Neuronal stem cell (in vitro differentiated cells): ENCODE measurements around the gene TFAP2D.

Experiments used
- DNase-seq: peaks from one replicate; pipeline ENCODE4 v3.0.0-alpha.2; 2013; ENCODE audit warnings: low spot score
- H2AFZ ChIP-seq: one replicate; pipeline ENCODE4 v1.6.1; 2013; ENCODE audit warnings: mild to moderate bottlenecking, low read length, inconsistent platforms
- H2AK5ac ChIP-seq: 2 replicates; pipeline ENCODE4 v1.6.1; 2013; ENCODE audit warnings: low read depth, mild to moderate bottlenecking, inconsistent platforms, low read length, moderate library complexity, mixed read lengths
- H2BK120ac ChIP-seq: 2 replicates; pipeline ENCODE4 v1.6.1; 2013; ENCODE audit warnings: low read depth, mild to moderate bottlenecking, inconsistent platforms, low read length, moderate library complexity, mixed read lengths
- H2BK12ac ChIP-seq: one replicate; pipeline ENCODE4 v1.6.1; 2013; ENCODE audit warnings: low read length, inconsistent platforms
- H2BK15ac ChIP-seq: 2 replicates; pipeline ENCODE4 v1.6.1; 2013; ENCODE audit warnings: mild to moderate bottlenecking, low read length, inconsistent platforms, mixed read lengths
- H2BK5ac ChIP-seq: one replicate; pipeline ENCODE4 v1.6.1; 2013; ENCODE audit warnings: inconsistent platforms, mild to moderate bottlenecking, low read length, moderate library complexity
- H3K14ac ChIP-seq: one replicate; pipeline ENCODE4 v1.6.1; 2013; ENCODE audit warnings: low read length, inconsistent platforms
- H3K18ac ChIP-seq: 2 replicates; pipeline ENCODE4 v1.6.1; 2013; ENCODE audit warnings: low read length, inconsistent platforms
- H3K23ac ChIP-seq: 2 replicates; pipeline ENCODE4 v1.6.1; 2013; ENCODE audit warnings: low read depth, mild to moderate bottlenecking, mixed read lengths, low read length, inconsistent platforms; ENCODE audit not compliant: poor library complexity
- H3K27ac ChIP-seq: replicated peaks from 3 replicates; pipeline ENCODE4 v1.5.1; 2013; ENCODE audit warnings: low read length, inconsistent platforms
- H3K27me3 ChIP-seq, 3 experiments: 2 replicates each; pipeline ENCODE4 v1.6.1; 2013; ENCODE audit warnings: low read length in 3 of 3, mild to moderate bottlenecking in 2 of 3, inconsistent platforms in 1 of 3, low read depth in 1 of 3, mixed read lengths in 1 of 3, moderate library complexity in 1 of 3; ENCODE audit not compliant: control insufficient read depth in 3 of 3, insufficient read depth in 3 of 3
- H3K36me3 ChIP-seq, 2 donors: replicated peaks in 1 of 2; 2 replicates each; pipeline ENCODE4 v1.6.1; 2013; ENCODE audit warnings: low read length in 2 of 2; ENCODE audit not compliant: control insufficient read depth in 2 of 2, insufficient read depth in 2 of 2
- H3K4ac ChIP-seq: 2 replicates; pipeline ENCODE4 v1.6.1; 2013; ENCODE audit warnings: inconsistent platforms, mild to moderate bottlenecking, low read length, moderate library complexity
- H3K4me1 ChIP-seq, 2 donors: 1 replicate in 1 of 2; 2 replicates in 1 of 2; pipeline ENCODE4 v1.6.1; 2013; ENCODE audit warnings: low read length in 2 of 2, low read depth in 1 of 2; ENCODE audit not compliant: control insufficient read depth in 2 of 2, insufficient read depth in 1 of 2
- H3K4me2 ChIP-seq: one replicate; pipeline ENCODE4 v1.6.1; 2013; ENCODE audit warnings: mild to moderate bottlenecking, low read length, inconsistent platforms; ENCODE audit not compliant: insufficient read depth, poor library complexity, severe bottlenecking
- H3K4me3 ChIP-seq, 2 donors: 2 replicates each; pipeline ENCODE4 v1.5.1; 2013; ENCODE audit warnings: low read length in 2 of 2, mild to moderate bottlenecking in 2 of 2, inconsistent platforms in 1 of 2, moderate library complexity in 1 of 2
- H3K79me1 ChIP-seq: one replicate; pipeline ENCODE4 v1.6.1; 2013; ENCODE audit warnings: low read depth, mild to moderate bottlenecking, inconsistent platforms, low read length, moderate library complexity
- H3K9ac ChIP-seq: one replicate; pipeline ENCODE4 v1.6.1; 2013; ENCODE audit warnings: mild to moderate bottlenecking, low read depth, low read length, inconsistent platforms; ENCODE audit not compliant: poor library complexity
- H3K9me3 ChIP-seq, 2 donors: replicated peaks in 1 of 2; 2 replicates each; pipeline versions ENCODE3 to v1.6.1; 2013; ENCODE audit warnings: low read length in 2 of 2, mild to moderate bottlenecking in 2 of 2, inconsistent platforms in 1 of 2, low read depth in 1 of 2, mixed read lengths in 1 of 2, moderate library complexity in 1 of 2; ENCODE audit not compliant: control insufficient read depth in 2 of 2, insufficient read depth in 1 of 2
- H4K8ac ChIP-seq: one replicate; pipeline ENCODE4 v1.6.1; 2013; ENCODE audit warnings: low read depth, mild to moderate bottlenecking, inconsistent platforms, low read length, moderate library complexity
- H4K91ac ChIP-seq: one replicate; pipeline ENCODE4 v1.6.1; 2013; ENCODE audit warnings: low read length, low read depth, mild to moderate bottlenecking, inconsistent platforms; ENCODE audit not compliant: poor library complexity
- WGBS, 2 donors: extraction: QIAGEN DNeasy Blood & Tissue Kit; methylation state at CpG; one replicate each; pipeline ENCODE4 v1.1.7; 2013; ENCODE audit warnings: missing lambda C conversion rate in 2 of 2, mixed read lengths in 1 of 2; ENCODE audit not compliant: insufficient read length in 2 of 2, insufficient replicate concordance in 1 of 2; ENCODE audit errors: extremely low coverage in 2 of 2; 5-methylcytosine and 5-hydroxymethylcytosine counted together

The TFAP2D gene

DNA sequence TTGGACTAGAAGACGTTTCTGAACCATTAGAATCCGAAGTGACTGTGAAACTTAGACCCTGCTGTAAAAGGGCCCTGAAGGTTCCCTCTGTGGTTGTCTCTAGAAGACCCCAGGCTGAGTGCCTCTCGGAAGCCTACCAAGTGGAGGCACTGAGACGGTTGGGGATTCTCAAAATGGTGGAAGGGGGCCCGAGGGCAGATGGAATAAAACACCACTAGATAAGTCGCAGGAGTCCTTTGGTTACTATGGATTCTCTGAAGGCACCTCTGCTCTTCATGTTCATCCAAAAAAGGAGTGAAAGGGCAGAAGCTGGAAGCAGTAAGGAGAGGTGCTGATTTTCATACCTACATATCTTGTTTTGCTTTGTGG lies 4.0 kb upstream of the TFAP2D start:
- no peak overlapping the region for H3K4me3 ChIP-seq
- no peak for DNase-seq

DNA sequence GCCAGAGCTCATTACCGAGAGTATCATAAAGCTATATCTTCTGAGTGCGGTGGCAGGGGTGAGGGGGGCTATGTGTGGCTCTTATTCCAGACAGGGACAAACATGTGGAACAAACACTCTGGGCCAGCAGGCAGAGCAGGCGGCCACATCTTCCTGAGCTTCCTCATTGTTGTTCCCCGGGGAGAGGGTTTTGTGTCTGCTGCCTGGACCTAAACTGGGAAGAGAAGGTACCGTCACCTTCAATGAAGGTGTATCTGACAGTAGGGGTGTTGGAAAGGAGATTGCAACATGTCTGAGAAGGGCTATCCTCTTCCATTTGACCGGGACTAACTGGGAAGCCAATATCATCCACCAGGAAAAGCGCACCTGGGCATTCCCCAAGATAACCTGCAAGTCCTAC lies 1.6 kb upstream of the TFAP2D start:
- H2BK5ac ChIP-seq = no peak overlapping the region
- no peak overlapping the region for H2AK5ac ChIP-seq
- no peak overlapping the region for H3K4me2 ChIP-seq
- peaks cover 0 to 16% of the 10 kb centered on the region in 2 donors for H3K4me1 ChIP-seq
- H3K36me3 ChIP-seq = no peaks in the 10 kb centered on the region
- H3K27me3 ChIP-seq = peaks cover 28 to 95% (median 85%) of the 10 kb centered on the region in 3 experiments
- no peak overlapping the region for H3K14ac ChIP-seq
- H3K9me3 ChIP-seq = no peaks in the 10 kb centered on the region
- no peak overlapping the region for H3K27ac ChIP-seq
- no CpG with 5 or more reads among the region's 7 CpGs for WGBS, 2 donors
- no peak overlapping the region for H2BK15ac ChIP-seq
- H2BK12ac ChIP-seq = no peak overlapping the region
- no peak overlapping the region for H3K4me3 ChIP-seq
- no peak overlapping the region for H3K9ac ChIP-seq
- H3K4ac ChIP-seq = no peak overlapping the region
- no peak for DNase-seq
- H4K8ac ChIP-seq = no peak overlapping the region
- no peak overlapping the region for H4K91ac ChIP-seq
- no peak overlapping the region for H3K18ac ChIP-seq
- H3K23ac ChIP-seq = no peak overlapping the region
- no peaks in the 10 kb centered on the region for H3K79me1 ChIP-seq
- no peak overlapping the region for H2BK120ac ChIP-seq
- H2AFZ ChIP-seq = no peak overlapping the region

More for the DNA sequence above, 4.0 kb upstream of the TFAP2D start:
- no peak overlapping the region for H3K14ac ChIP-seq
- H2AFZ ChIP-seq = no peak overlapping the region
- H3K18ac ChIP-seq = no peak overlapping the region
- H3K79me1 ChIP-seq = no peaks in the 10 kb centered on the region
- peaks cover 0 to 1% of the 10 kb centered on the region in 2 donors for H3K9me3 ChIP-seq
- H4K8ac ChIP-seq = no peak overlapping the region
- H2BK5ac ChIP-seq = no peak overlapping the region
- no peak overlapping the region for H3K4ac ChIP-seq
- peaks cover 0 to 11% of the 10 kb centered on the region in 2 donors for H3K4me1 ChIP-seq
- no CpG with 5 or more reads among the region's 6 CpGs for WGBS, 2 donors
- H2AK5ac ChIP-seq = no peak overlapping the region
- H3K27ac ChIP-seq = no peak overlapping the region
- no peak overlapping the region for H3K23ac ChIP-seq
- H3K36me3 ChIP-seq = no peaks in the 10 kb centered on the region
- H2BK120ac ChIP-seq = no peak overlapping the region
- no peak overlapping the region for H4K91ac ChIP-seq
- H3K27me3 ChIP-seq = peaks cover 22 to 88% (median 75%) of the 10 kb centered on the region in 3 experiments
- no peak overlapping the region for H2BK15ac ChIP-seq
- H2BK12ac ChIP-seq = no peak overlapping the region
- H3K9ac ChIP-seq = no peak overlapping the region
- no peak overlapping the region for H3K4me2 ChIP-seq

DNA sequence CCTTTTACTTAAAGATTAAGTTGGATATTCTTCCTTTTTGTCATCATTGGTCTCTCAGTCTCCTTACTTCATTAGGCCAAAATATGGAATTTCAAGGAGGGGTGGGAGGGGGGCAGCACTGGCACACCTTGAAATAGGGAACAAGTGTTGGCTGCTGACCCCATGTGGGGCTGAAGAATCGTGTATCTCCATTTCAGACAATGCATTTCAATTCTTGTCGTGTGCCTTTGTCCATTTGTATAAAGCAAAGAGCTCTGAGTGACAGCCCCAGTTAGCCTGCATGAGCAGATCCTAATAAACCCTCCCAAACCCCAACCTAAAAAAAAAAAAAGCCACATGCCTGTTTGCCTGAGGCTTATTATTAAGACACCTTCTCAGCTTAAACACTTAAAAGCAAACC lies 1.0 kb upstream of the TFAP2D start:
- Histone ChIP-seq H3K14ac (no peak overlapping the region), H2AK5ac (no peak overlapping the region), H3K79me1 (no peaks in the 10 kb centered on the region), H3K4ac (no peak overlapping the region), H3K4me1 (peaks cover 0 to 16% of the 10 kb centered on the region in 2 donors), H3K36me3 (no peaks in the 10 kb centered on the region), H2BK5ac (no peak overlapping the region), H3K9me3 (no peaks in the 10 kb centered on the region), H3K4me2 (no peak overlapping the region), H3K18ac (no peak overlapping the region), H3K4me3 (no peak overlapping the region), H4K8ac (no peak overlapping the region), H3K23ac (no peak overlapping the region), H3K27ac (no peak overlapping the region), H2BK12ac (no peak overlapping the region), H3K27me3 (peaks cover 27 to 95% (median 84%) of the 10 kb centered on the region in 3 experiments), H2BK120ac (no peak overlapping the region), H2AFZ (no peak overlapping the region), H2BK15ac (no peak overlapping the region), H3K9ac (no peak overlapping the region), H4K91ac (no peak overlapping the region)
- DNase-seq = no peak
- WGBS, 2 donors = no CpG with 5 or more reads among the region's 2 CpGs

DNA sequence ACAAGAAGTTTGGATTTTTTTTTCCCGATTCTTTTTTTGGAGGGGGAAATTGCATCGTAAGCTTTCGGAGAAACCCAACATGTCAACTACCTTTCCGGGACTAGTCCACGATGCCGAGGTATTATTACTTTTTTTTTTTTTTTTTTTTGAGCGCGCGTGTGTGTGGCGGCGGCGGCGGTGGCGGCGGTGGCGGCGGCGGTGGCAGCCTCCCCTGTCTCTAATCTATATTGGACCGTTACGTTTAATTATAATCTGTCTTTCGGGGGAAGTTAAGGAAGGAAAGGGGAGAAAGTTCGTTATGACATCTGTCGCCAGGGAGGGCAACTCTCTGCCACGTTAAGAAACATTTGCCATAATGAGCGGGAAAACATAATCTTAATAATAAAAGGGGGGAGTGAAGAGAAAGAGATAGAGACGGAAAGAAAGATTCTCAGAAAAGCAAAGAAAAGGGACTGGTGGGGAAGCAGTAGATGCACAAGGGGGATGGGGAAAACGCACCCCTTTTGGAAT lies 706 bp downstream of the TFAP2D start:
- H4K8ac ChIP-seq = no peak overlapping the region
- no peak overlapping the region for H3K4me3 ChIP-seq
- no CpG with 5 or more reads among the region's 27 CpGs for WGBS, 2 donors
- no peak overlapping the region for H4K91ac ChIP-seq
- H2BK120ac ChIP-seq = no peak overlapping the region
- no peak for DNase-seq
- no peak overlapping the region for H3K9ac ChIP-seq
- no peaks in the 10 kb centered on the region for H3K79me1 ChIP-seq
- no peak overlapping the region for H2BK5ac ChIP-seq
- peaks cover 0 to 11% of the 10 kb centered on the region in 2 donors for H3K4me1 ChIP-seq
- H3K18ac ChIP-seq = no peak overlapping the region
- no peak overlapping the region for H3K23ac ChIP-seq
- no peak overlapping the region for H3K27ac ChIP-seq
- no peaks in the 10 kb centered on the region for H3K36me3 ChIP-seq
- no peak overlapping the region for H2AK5ac ChIP-seq
- peaks cover 20 to 92% (median 84%) of the 10 kb centered on the region in 3 experiments for H3K27me3 ChIP-seq
- H3K9me3 ChIP-seq = no peaks in the 10 kb centered on the region
- H2AFZ ChIP-seq = no peak overlapping the region
- no peak overlapping the region for H2BK15ac ChIP-seq
- no peak overlapping the region for H2BK12ac ChIP-seq
- no peak overlapping the region for H3K4ac ChIP-seq
- no peak overlapping the region for H3K4me2 ChIP-seq
- no peak overlapping the region for H3K14ac ChIP-seq
